WTC11 (cell line): ENCODE data around the gene CA10. TPM values are rescaled to one million over a fixed set of nuclear protein-coding genes. Genes with fewer than 3 reads are reported as not detected.

Source experiments
- ATAC-seq: fragments of 200-7000 bp; cut with Tn5 transposase; 2 replicates; pipeline ENCODE4 v1.10.0; 2021; ENCODE audit warnings: mild to moderate bottlenecking, moderate library complexity
- CTCF ChIA-PET: fragments of 300-600 bp; sonication (Branson Sonifier 250); formaldehyde crosslinking; loops from one replicate; lab custom pipeline; 2021; ENCODE audit warnings: antibody characterized with exemption; lab: Charles Lee
- POLR2A ChIA-PET: fragments of 350-600 bp; sonication (Branson Sonifier 250); formaldehyde crosslinking; loops from one replicate; lab custom pipeline; 2021; ENCODE audit warnings: antibody characterized with exemption; lab: Charles Lee
- DNase-seq: peaks from one replicate; pipeline ENCODE4 v3.0.0; 2021; ENCODE audit warnings: low spot score
- H3K27ac Mint-ChIP-seq: 2 replicates; pipeline ENCODE4 v1.8.0; 2021; ENCODE audit warnings: mixed read lengths
- H3K27me3 Mint-ChIP-seq: 2 replicates; pipeline ENCODE4 v1.8.0; 2021; ENCODE audit warnings: low read depth, mild to moderate bottlenecking, moderate library complexity, mixed read lengths
- H3K36me3 Mint-ChIP-seq: 2 replicates; pipeline ENCODE4 v1.8.0; 2021; ENCODE audit warnings: mixed read lengths
- H3K4me1 Mint-ChIP-seq: 2 replicates; pipeline ENCODE4 v1.8.0; 2022; ENCODE audit warnings: mixed read lengths
- H3K4me3 Mint-ChIP-seq: 2 replicates; pipeline ENCODE4 v1.8.0; 2021; ENCODE audit warnings: mild to moderate bottlenecking, moderate library complexity, mixed read lengths
- H3K9me3 Mint-ChIP-seq: 2 replicates; pipeline ENCODE4 v1.8.0; 2021; ENCODE audit warnings: mixed read lengths
- AFF4 ChIP-seq: sonication (generic); formaldehyde crosslinking; IDR thresholded peaks from 2 replicates; pipeline ENCODE4 v1.8.1; 2023; ENCODE audit warnings: mild to moderate bottlenecking, missing genetic modification reagents, borderline replicate concordance
- E2F5 ChIP-seq: sonication (generic); formaldehyde crosslinking; IDR thresholded peaks from 2 replicates; pipeline ENCODE4 v1.8.1; 2022; ENCODE audit warnings: mild to moderate bottlenecking, moderate library complexity, missing genetic modification reagents
- EMX1 ChIP-seq: fragments of 250-450 bp; sonication (Bioruptor Pico); IDR thresholded peaks from 2 replicates; pipeline ENCODE4 v1.8.0; 2021; ENCODE audit warnings: mild to moderate bottlenecking
- IRF2 ChIP-seq: sonication (generic); formaldehyde crosslinking; IDR thresholded peaks from 2 replicates; pipeline ENCODE4 v1.8.0; 2022; ENCODE audit warnings: low read depth, missing genetic modification reagents, borderline replicate concordance
- NFYB ChIP-seq: sonication (generic); formaldehyde crosslinking; conservative IDR thresholded peaks from 2 replicates; pipeline ENCODE4 v1.8.0; 2022; ENCODE audit warnings: low read depth, missing genetic modification reagents
- NR2C2 ChIP-seq: sonication (generic); formaldehyde crosslinking; IDR thresholded peaks from 2 replicates; pipeline ENCODE4 v1.8.0; 2022; ENCODE audit warnings: mild to moderate bottlenecking, missing genetic modification reagents
- PRRX2 ChIP-seq: fragments of 250-450 bp; sonication (Bioruptor Pico); IDR thresholded peaks from 2 replicates; pipeline ENCODE4 v1.8.0; 2021; ENCODE audit warnings: mild to moderate bottlenecking
- RELA ChIP-seq: sonication (generic); formaldehyde crosslinking; IDR thresholded peaks from 2 replicates; pipeline ENCODE4 v1.8.1; 2022; ENCODE audit warnings: missing genetic modification reagents, mild to moderate bottlenecking, borderline replicate concordance
- SMAD4 ChIP-seq: sonication (generic); formaldehyde crosslinking; IDR thresholded peaks from 2 replicates; pipeline ENCODE4 v1.8.0; 2022; ENCODE audit warnings: mild to moderate bottlenecking, missing genetic modification reagents
- SP1 ChIP-seq: sonication (generic); formaldehyde crosslinking; conservative IDR thresholded peaks from 2 replicates; pipeline ENCODE4 v1.8.1; 2022; ENCODE audit warnings: missing genetic modification reagents
- TCF7 ChIP-seq: sonication (generic); formaldehyde crosslinking; IDR thresholded peaks from 2 replicates; pipeline ENCODE4 v1.8.0; 2022; ENCODE audit warnings: mild to moderate bottlenecking, low read depth, missing genetic modification reagents, moderate library complexity
- TEAD1 ChIP-seq: sonication (generic); formaldehyde crosslinking; IDR thresholded peaks from 2 replicates; pipeline ENCODE4 v1.8.0; 2022; ENCODE audit warnings: mild to moderate bottlenecking, missing genetic modification reagents
- ZBTB43 ChIP-seq: sonication (generic); formaldehyde crosslinking; IDR thresholded peaks from 2 replicates; pipeline ENCODE4 v1.8.1; 2023; ENCODE audit warnings: mild to moderate bottlenecking, missing genetic modification reagents
- ZNF423 ChIP-seq: fragments of 250-450 bp; sonication (Bioruptor Pico); IDR thresholded peaks from 2 replicates; pipeline ENCODE4 v2.1.2; 2022; ENCODE audit warnings: mild to moderate bottlenecking, moderate library complexity
- total RNA-seq: library from RNA; stranded (reverse); gene quantifications from 3 replicates; pipeline ENCODE4 v1.2.3, GENCODE V29; 2021
- TF ChIP-seq, protein P1 (sequence below): sonication (generic); formaldehyde crosslinking; conservative IDR thresholded peaks from 2 replicates; pipeline ENCODE4 v1.8.1; 2023; ENCODE audit warnings: mild to moderate bottlenecking, low read depth, missing genetic modification reagents, moderate library complexity
- TF ChIP-seq, protein P2 (sequence below): sonication (generic); formaldehyde crosslinking; IDR thresholded peaks from 2 replicates; pipeline ENCODE4 v1.8.0; 2022; ENCODE audit warnings: mild to moderate bottlenecking, missing genetic modification reagents

Gene CA10
- total RNA-seq, 1 experiment from 2014 or later: 0.90 TPM

DNA sequence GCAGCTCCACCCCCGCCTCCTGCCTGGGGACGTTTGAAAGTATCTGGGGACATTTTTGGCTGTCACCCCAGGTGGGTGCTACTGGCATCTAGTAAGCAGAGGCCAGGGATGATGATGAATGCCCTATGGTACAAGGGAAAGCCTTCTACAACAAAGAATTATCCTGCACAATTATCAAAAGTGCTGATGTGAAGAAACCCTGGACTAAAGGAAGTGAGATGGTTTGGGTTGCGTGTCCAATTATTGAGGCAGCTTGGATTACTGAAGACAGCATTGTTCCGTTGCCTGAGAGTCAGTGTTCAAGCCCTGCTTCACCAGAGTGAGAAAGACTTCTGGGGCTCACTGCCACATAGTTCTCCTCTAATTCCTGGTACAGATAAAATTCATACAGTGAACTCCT is 343.4 kb downstream of the CA10 start:
- peaks cover 15% of the 10 kb centered on the region for H3K36me3 Mint-ChIP-seq
- DNase-seq (no peak), ATAC-seq (no peak)
- no peak overlapping the region for H3K27ac Mint-ChIP-seq
- no peak overlapping the region for H3K4me3 Mint-ChIP-seq
- peaks cover 59% of the 10 kb centered on the region for H3K9me3 Mint-ChIP-seq
- ChIA-PET CTCF (no interaction called here), POLR2A (no interaction called here)
- peaks cover 4% of the 10 kb centered on the region; the same call in 1 of the 2 replicates for H3K4me1 Mint-ChIP-seq
- peaks cover 3% of the 10 kb centered on the region for H3K27me3 Mint-ChIP-seq
- TF ChIP-seq NFYB (CRISPR knock-in tag) (no peak), ZBTB43 (CRISPR knock-in tag) (no peak), EMX1 (CRISPR knock-in tag) (no peak), TCF7 (CRISPR knock-in tag) (no peak)
- TF ChIP-seq, all 79 proteins: peak for 0

GRCh38 chr17:51814521-51814920 is 344.0 kb downstream of the CA10 start:
- TF ChIP-seq NR2C2 (no peak), IRF2 (CRISPR knock-in tag) (no peak), PRRX2 (CRISPR knock-in tag) (no peak), SP1 (CRISPR knock-in tag) (no peak), E2F5 (CRISPR knock-in tag) (no peak), SMAD4 (CRISPR knock-in tag) (no peak), RELA (CRISPR knock-in tag) (no peak), ZNF423 (CRISPR knock-in tag) (no peak), AFF4 (CRISPR knock-in tag) (no peak), TEAD1 (CRISPR knock-in tag) (no peak), EMX1 (CRISPR knock-in tag) (no peak)
- TF ChIP-seq, protein P1, sequence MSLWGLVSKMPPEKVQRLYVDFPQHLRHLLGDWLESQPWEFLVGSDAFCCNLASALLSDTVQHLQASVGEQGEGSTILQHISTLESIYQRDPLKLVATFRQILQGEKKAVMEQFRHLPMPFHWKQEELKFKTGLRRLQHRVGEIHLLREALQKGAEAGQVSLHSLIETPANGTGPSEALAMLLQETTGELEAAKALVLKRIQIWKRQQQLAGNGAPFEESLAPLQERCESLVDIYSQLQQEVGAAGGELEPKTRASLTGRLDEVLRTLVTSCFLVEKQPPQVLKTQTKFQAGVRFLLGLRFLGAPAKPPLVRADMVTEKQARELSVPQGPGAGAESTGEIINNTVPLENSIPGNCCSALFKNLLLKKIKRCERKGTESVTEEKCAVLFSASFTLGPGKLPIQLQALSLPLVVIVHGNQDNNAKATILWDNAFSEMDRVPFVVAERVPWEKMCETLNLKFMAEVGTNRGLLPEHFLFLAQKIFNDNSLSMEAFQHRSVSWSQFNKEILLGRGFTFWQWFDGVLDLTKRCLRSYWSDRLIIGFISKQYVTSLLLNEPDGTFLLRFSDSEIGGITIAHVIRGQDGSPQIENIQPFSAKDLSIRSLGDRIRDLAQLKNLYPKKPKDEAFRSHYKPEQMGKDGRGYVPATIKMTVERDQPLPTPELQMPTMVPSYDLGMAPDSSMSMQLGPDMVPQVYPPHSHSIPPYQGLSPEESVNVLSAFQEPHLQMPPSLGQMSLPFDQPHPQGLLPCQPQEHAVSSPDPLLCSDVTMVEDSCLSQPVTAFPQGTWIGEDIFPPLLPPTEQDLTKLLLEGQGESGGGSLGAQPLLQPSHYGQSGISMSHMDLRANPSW (CRISPR knock-in tag): no peak
- TF ChIP-seq, protein P2, sequence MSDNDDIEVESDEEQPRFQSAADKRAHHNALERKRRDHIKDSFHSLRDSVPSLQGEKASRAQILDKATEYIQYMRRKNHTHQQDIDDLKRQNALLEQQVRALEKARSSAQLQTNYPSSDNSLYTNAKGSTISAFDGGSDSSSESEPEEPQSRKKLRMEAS (CRISPR knock-in tag): no peak
- H3K4me3 Mint-ChIP-seq: no peak overlapping the region
- ChIA-PET POLR2A (no interaction called here), CTCF (no interaction called here)
- H3K27me3 Mint-ChIP-seq: peaks cover 3% of the 10 kb centered on the region
- peaks cover 4% of the 10 kb centered on the region; the same call in 1 of the 2 replicates for H3K4me1 Mint-ChIP-seq
- H3K36me3 Mint-ChIP-seq: peaks cover 14% of the 10 kb centered on the region; the same call in 1 of the 2 replicates
- peaks cover 59% of the 10 kb centered on the region for H3K9me3 Mint-ChIP-seq
- no peak for ATAC-seq
- DNase-seq: no peak
- no peak overlapping the region for H3K27ac Mint-ChIP-seq
